CMK (cell line): ENCODE data around the gene MMRN1.

Experiments
- DNase-seq: peaks from one replicate; pipeline ENCODE4 v3.0.0-alpha.2; 2010; ENCODE audit warnings: low read depth

The MMRN1 gene

GRCh38 chr4:89995006-89995405 lies 100.4 kb downstream of the MMRN1 start:
- no peak for DNase-seq

GRCh38 chr4:89995814-89996213 lies 101.2 kb downstream of the MMRN1 start:
- DNase-seq = no peak

- DNase-seq = no peak
Measured at GRCh38 chr4:89997171-89997704, 102.6 kb downstream of the MMRN1 start.

GRCh38 chr4:89998469-89999011 lies 103.9 kb downstream of the MMRN1 start:
- DNase-seq = no peak

- no peak for DNase-seq
Measured at GRCh38 chr4:90001023-90001422, 106.4 kb downstream of the MMRN1 start.

GRCh38 chr4:90002441-90003062 lies 107.9 kb downstream of the MMRN1 start:
- DNase-seq = no peak
